Epithelial cell of proximal tubule (primary cell): ENCODE results near the gene SLC4A1AP. TPM values are rescaled to one million over a fixed set of nuclear protein-coding genes. Genes with fewer than 3 reads are reported as not detected.

Source experiments
- DNase-seq: peaks from one replicate; pipeline ENCODE4 v3.0.0-alpha.2; 2011; ENCODE audit warnings: low read depth
- H3K4me3 ChIP-seq: 2 replicates; pipeline ENCODE4 v1.5.1; 2011; ENCODE audit warnings: low read depth, mild to moderate bottlenecking, low read length
- CTCF ChIP-seq: conservative IDR thresholded peaks from 2 replicates; pipeline ENCODE4 v1.5.1; 2012; ENCODE audit warnings: low read depth, mild to moderate bottlenecking, low read length
- total RNA-seq: library from RNA; depleted of rRNA; stranded (reverse); fragments of >200 nt; gene quantifications from 2 replicates; pipeline ENCODE4 v1.2.3, GENCODE V29; 2015

Gene SLC4A1AP
- total RNA-seq, 1 donor from 2014 or later, result 34.7 TPM

GRCh38 chr2:27729198-27729597, 65.5 kb downstream of the SLC4A1AP start:
- TF ChIP-seq CTCF, result no peak
- no peak overlapping the region for H3K4me3 ChIP-seq
- peak; percentile 91 for DNase-seq

- no peak for DNase-seq
- no peak for TF ChIP-seq CTCF
Observed at GRCh38 chr2:27729614-27730013, 65.9 kb downstream of the SLC4A1AP start.

GRCh38 chr2:27730261-27730662, 66.6 kb downstream of the SLC4A1AP start:
- DNase-seq, result no peak
- H3K4me3 ChIP-seq, result no peak overlapping the region
- TF ChIP-seq CTCF, result no peak

More at GRCh38 chr2:27729614-27730013, 65.9 kb downstream of the SLC4A1AP start:
- H3K4me3 ChIP-seq, result no peak overlapping the region

GRCh38 chr2:27730980-27731691, 67.4 kb downstream of the SLC4A1AP start:
- TF ChIP-seq CTCF, result no peak
- H3K4me3 ChIP-seq, result no peak overlapping the region
- DNase-seq, result no peak

GRCh38 chr2:27734305-27734704, 70.6 kb downstream of the SLC4A1AP start:
- DNase-seq, result no peak
- TF ChIP-seq CTCF, result no peak
- H3K4me3 ChIP-seq, result no peak overlapping the region

- no peak for TF ChIP-seq CTCF
- H3K4me3 ChIP-seq, result peak overlapping the region; percentile 47
Observed at GRCh38 chr2:27735263-27735904, 71.7 kb downstream of the SLC4A1AP start.

More at GRCh38 chr2:27735263-27735904, 71.7 kb downstream of the SLC4A1AP start:
- no peak for DNase-seq
